GM18520 (cell line): ENCODE results near the gene CCDC9B.

ENCODE experiments used
- ATAC-seq: cut with Tn5 transposase; IDR thresholded peaks from one replicate; pipeline ENCODE4 v1.9.1; 2021; ENCODE audit not compliant: unreplicated experiment

CCDC9B gene

GRCh38 chr15:40345867-40346578 is 5.3 kb upstream of the CCDC9B start:
- no peak for ATAC-seq

GRCh38 chr15:40345225-40345866 is 4.6 kb upstream of the CCDC9B start:
- no peak for ATAC-seq

GRCh38 chr15:40344631-40345120 is 3.9 kb upstream of the CCDC9B start:
- ATAC-seq = no peak

- no peak for ATAC-seq
Observed at GRCh38 chr15:40344217-40344616, 3.5 kb upstream of the CCDC9B start.

GRCh38 chr15:40343512-40343911 is 2.8 kb upstream of the CCDC9B start:
- no peak for ATAC-seq

GRCh38 chr15:40342416-40343320 is 1.9 kb upstream of the CCDC9B start:
- ATAC-seq = no peak

- ATAC-seq = no peak
Observed at GRCh38 chr15:40340038-40340739, 550 bp downstream of the CCDC9B start.

- no peak for ATAC-seq
Observed at GRCh38 chr15:40339621-40339945, 1.2 kb downstream of the CCDC9B start.

- ATAC-seq = no peak
Observed at GRCh38 chr15:40338921-40339620, 1.7 kb downstream of the CCDC9B start.

GRCh38 chr15:40338041-40338657 is 2.6 kb downstream of the CCDC9B start:
- no peak for ATAC-seq

GRCh38 chr15:40337597-40337996 is 3.1 kb downstream of the CCDC9B start:
- ATAC-seq = no peak

- ATAC-seq = no peak
Observed at GRCh38 chr15:40336744-40337122, 4.0 kb downstream of the CCDC9B start.

- ATAC-seq = no peak
Observed at GRCh38 chr15:40335938-40336743, 4.6 kb downstream of the CCDC9B start.

- no peak for ATAC-seq
Observed at GRCh38 chr15:40334941-40335795, 5.6 kb downstream of the CCDC9B start.

- no peak for ATAC-seq
Observed at GRCh38 chr15:40334541-40334940, 6.2 kb downstream of the CCDC9B start.

GRCh38 chr15:40333922-40334492 is 6.7 kb downstream of the CCDC9B start:
- no peak for ATAC-seq

- ATAC-seq = no peak
Observed at GRCh38 chr15:40332113-40332781, 8.5 kb downstream of the CCDC9B start.
